Panc1 (cell line): Measurements from ENCODE around the gene MEF2D.

Experiments used
- POLR2AphosphoS5 ChIP-seq: IDR thresholded peaks from 2 replicates; pipeline ENCODE4 v1.6.1; 2012; ENCODE audit warnings: mild to moderate bottlenecking, low read depth, low read length, moderate library complexity
- SIN3A ChIP-seq: IDR thresholded peaks from 2 replicates; pipeline ENCODE4 v1.6.1; 2012; ENCODE audit warnings: low read depth, mild to moderate bottlenecking, low read length, moderate library complexity, borderline replicate concordance; ENCODE audit not compliant: insufficient read depth
- TF ChIP-seq, protein P1 (sequence below): fragments of 450-650 bp; IDR thresholded peaks from 2 replicates; pipeline ENCODE4 v1.5.1; 2017; ENCODE audit warnings: mild to moderate bottlenecking

DNA sequence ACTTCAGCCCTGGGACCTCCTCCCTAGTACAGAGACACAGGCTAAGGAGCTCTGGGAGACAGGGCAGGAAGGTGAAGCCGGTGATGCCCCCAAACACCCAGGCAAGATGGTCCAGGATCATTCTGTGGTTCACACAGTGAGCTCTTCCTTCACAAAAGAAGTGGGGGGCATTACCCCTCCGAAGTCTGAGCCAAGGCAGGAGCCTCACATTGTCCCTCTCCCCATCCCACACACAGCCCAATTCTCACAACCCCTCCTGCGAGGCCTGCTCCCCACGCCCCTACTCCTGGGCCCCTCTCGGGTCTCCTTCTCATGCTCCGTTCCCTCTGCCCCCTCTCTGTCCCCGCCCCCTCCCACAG, 10.7 kb downstream of the MEF2D start:
- TF ChIP-seq, protein P1, sequence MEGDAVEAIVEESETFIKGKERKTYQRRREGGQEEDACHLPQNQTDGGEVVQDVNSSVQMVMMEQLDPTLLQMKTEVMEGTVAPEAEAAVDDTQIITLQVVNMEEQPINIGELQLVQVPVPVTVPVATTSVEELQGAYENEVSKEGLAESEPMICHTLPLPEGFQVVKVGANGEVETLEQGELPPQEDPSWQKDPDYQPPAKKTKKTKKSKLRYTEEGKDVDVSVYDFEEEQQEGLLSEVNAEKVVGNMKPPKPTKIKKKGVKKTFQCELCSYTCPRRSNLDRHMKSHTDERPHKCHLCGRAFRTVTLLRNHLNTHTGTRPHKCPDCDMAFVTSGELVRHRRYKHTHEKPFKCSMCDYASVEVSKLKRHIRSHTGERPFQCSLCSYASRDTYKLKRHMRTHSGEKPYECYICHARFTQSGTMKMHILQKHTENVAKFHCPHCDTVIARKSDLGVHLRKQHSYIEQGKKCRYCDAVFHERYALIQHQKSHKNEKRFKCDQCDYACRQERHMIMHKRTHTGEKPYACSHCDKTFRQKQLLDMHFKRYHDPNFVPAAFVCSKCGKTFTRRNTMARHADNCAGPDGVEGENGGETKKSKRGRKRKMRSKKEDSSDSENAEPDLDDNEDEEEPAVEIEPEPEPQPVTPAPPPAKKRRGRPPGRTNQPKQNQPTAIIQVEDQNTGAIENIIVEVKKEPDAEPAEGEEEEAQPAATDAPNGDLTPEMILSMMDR: no peak
- TF ChIP-seq SIN3A (no peak), POLR2AphosphoS5 (no peak)
